Hair follicle dermal papilla cell (primary cell): ENCODE data around the gene PIP5KL1. TPM values are rescaled to one million over a fixed set of nuclear protein-coding genes. Genes with fewer than 3 reads are reported as not detected.

Experiments used
- total RNA-seq: library from RNA; depleted of rRNA; stranded (reverse); fragments of >200 nt; gene quantifications from 2 replicates; pipeline ENCODE4 v1.2.3, GENCODE V29; 2012

Gene PIP5KL1, protein sequence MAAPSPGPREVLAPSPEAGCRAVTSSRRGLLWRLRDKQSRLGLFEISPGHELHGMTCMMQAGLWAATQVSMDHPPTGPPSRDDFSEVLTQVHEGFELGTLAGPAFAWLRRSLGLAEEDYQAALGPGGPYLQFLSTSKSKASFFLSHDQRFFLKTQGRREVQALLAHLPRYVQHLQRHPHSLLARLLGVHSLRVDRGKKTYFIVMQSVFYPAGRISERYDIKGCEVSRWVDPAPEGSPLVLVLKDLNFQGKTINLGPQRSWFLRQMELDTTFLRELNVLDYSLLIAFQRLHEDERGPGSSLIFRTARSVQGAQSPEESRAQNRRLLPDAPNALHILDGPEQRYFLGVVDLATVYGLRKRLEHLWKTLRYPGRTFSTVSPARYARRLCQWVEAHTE
- 2.9 and 4.7 TPM in 2 replicates for total RNA-seq

DNA sequence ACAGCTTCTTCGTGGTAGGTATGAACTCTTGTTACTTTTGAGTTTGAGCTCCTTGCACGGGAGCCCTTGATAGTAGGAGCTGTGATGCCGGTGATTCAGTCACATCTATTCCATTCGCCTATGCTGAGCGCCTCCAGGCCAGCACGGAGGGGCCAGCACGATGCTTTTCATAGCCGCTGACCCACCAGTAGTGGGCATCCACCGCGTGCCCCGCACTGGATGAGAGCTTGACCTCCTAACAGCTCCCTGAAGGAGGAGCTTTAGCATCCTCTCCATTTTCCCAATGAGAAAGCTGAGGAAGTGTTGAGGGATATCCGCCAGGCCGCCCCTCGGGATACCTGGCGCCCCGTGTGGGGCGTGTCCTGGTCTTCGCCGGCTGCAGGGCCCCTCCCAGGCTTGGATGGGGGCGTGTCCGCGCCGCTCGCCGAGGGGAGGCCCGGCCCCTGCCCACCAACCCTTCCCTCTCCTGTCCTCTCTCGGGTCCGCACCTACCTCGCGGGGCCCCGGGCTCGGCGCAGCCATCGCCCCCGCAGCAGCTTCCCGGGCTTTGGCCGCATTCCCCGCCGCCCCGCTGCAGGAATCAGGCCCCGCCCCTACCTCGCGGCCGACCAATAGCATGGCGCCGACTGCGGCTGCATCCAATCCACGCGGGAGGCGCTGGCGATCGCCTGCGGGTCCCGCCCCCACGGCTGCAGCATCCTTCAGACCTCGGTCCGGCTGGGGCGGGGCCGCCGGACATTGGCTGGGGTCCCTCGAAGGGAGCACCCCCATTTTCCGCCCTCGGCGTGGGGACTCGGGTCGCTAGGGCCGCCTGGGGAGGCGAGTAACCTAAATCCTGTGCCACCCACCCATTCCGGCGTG, at the start of gene PIP5KL1:
Gene PIP5KL1 (minus strand): TSS at position 547 of the 861 bp plus-strand sequence. CDS start 25 bp downstream, at position 522.

DNA sequence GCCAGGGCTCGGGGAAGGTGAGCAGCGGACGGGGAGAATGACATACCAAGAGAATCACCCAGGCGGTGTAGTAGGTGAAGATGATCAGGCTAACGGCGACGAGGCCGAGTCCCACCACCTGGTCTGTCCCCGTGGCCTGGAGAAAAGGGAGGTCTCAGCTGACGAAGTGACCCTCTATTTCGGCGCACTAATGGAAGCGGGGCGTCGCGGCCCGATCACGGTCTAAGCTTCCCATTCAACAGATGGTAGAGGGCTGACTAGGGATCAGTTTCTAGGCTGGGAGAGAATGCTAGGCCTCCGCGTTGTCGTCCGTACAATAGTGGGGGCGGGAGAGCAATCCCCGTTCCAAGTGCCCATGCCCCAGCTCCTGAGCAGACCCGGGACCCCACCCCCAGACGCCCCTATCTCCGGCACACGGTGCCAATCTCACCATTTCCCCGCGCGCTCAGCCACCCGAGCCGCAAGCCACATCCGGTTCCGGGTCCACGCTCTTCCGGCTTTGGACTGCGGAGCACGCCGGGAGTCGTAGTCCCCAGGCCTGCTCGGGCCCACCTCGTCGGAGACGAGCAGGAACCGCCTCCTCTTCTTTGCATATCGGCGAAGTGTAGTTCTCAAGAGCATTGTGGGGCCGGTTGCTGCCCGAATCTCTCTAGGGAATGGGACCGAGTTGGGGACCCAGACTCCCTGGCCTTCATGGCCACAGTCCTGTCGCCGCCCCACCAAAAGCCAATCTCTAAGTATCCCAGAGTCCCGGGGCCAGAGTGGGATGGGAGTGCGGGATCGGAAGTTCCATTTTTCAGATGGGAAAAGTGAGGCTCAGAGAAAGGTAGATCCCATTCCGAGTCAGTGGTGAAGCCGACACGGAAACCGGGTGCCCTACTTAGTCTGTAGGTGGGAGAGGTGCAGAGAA, 7.1 kb upstream of the PIP5KL1 start, which contains the start of gene DPM2:
Gene DPM2 (minus strand): TSS at position 467 of the 910 bp plus-strand sequence. CDS start 34 bp downstream, at position 433.

DNA sequence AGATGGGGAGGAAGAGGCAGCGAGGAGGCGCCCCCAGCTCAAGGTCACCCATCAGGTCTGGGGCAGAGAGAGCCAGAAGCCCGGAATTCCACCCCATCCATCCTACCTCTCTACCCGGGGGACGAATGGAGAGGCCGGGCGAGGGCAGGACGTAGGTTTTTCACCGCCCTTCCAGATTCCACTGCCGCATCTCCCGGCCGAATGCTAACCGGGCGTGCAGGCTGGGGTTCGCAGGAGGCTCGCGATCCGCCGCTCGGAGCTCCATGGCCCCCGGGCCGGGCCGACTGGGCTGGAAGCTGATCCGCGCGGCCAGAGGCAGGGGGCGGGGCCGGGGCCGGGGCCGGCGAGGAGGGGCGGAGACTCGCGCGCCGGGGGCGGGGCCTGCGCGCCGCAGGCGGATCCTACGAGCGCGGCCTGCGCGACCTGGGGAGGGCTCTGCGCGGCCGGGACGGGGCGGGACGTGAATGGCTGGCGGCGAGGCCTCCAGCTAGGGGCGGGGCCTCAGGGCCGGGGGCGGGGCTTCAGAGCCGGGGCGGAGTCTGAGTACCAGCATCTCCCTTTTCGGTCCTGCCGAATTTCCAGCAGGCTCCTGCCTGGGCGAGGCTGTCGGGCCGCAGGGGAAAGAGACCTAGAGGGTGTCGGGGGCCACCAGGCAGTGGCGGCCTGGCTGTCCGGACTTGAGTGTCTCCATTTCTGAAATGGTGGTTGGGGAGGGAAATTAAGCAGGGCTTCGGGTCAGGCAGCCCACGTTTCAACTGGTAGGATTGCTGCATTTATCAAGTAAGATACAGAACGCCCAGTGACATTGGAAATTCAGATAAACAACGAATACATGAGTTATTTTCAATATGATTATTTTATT, 13.6 kb downstream of the PIP5KL1 start, which contains the start of gene ST6GALNAC4:
Gene ST6GALNAC4 (minus strand): TSS at position 322 of the 862 bp plus-strand sequence. CDS start 622 bp downstream, outside the sequence.

DNA sequence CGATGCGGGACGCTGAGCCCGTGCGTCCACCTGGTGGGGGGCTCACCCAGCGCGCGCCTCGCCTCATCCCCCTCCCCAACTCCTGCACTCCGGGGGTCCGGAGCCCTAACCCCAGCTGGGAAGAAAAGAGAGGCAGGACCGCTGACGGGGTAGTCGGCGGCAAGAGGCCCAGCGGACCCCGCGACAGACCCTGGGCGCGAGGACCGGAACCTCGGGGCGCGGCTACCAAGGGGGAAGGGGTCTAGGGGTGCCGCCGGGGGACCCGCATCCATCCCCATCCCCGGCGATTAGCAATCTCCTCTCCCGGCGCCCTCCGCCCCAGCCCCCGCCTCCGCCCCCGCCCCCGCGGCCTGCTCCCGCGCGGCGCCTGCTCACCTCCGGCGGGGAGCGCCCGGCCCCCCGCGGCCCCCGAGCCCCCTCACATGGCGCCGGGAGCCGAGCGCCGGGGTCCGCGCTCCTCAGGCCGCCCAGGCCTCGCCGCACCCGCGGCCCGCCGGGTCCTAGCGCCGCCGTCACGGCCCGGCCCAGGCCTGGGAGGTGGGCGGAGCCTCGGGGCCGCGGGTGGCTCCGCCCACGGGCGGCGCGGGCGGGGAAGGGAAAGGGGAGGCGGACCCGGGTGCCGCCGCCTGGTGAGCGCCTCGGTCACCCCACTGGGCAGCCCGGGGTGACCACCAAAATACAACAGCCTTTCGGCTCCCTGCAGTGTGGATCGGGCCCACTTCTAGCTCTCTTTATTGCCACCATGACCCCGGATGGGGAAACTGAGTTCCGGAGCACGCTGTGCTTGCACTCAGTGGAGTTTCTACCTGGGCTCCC, 31.2 kb downstream of the PIP5KL1 start, which contains the start of gene ST6GALNAC6:
Gene ST6GALNAC6 (minus strand): TSS at position 476 of the 816 bp plus-strand sequence. CDS start 1,622 bp downstream, outside the sequence.

DNA sequence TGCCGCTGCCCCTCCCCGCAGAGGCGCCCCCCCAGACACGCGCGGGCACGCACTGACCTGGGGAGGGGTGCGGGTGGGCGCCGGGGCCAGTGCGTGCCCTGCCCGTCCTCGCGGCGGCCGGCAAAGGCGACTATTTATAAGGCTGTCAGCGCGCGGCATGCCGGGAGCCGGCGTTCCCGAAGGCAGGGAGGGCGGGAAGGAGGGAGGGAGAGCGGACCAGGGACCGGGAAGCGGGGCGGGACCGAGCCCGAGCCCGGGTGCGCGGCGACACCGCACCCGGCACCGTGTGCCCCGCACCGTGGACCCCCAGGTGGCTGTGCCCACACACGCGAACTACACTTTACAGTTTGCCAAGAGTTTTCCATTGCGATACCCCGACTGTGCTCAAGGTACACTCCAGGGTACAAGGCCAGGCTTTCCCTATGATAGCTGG, 53.0 kb downstream of the PIP5KL1 start, which contains the start of gene AK1:
Gene AK1 (minus strand): TSS at position 110 of the 433 bp plus-strand sequence. CDS start 3,058 bp downstream, outside the sequence.

Other genes starting within 250 kb of the PIP5KL1 start
- 0.16 TPM in 1 of 2 replicates, not detected in the other for gene CFAP157, start 223.8 kb downstream of the PIP5KL1 start, total RNA-seq
- 13.0 and 13.8 TPM in 2 replicates for gene PTRH1, start 215.1 kb downstream of the PIP5KL1 start, total RNA-seq
- not detected in 2 replicates for gene TTC16, start 214.7 kb downstream of the PIP5KL1 start, total RNA-seq
- 3.8 and 4.7 TPM in 2 replicates for gene TOR2A, start 195.5 kb downstream of the PIP5KL1 start, total RNA-seq
- under 0.01 and 0.36 TPM in 2 replicates for gene SH2D3C, start 152.1 kb downstream of the PIP5KL1 start, total RNA-seq
- gene CDK9, start 144.7 kb downstream of the PIP5KL1 start, total RNA-seq, result 53.1 and 57.9 TPM in 2 replicates
- gene FPGS, start 127.9 kb downstream of the PIP5KL1 start, total RNA-seq, result 79.1 and 93.1 TPM in 2 replicates
- 28.9 and 33.0 TPM in 2 replicates for gene ENG, start 76.1 kb downstream of the PIP5KL1 start, total RNA-seq
- gene AK1, start 53.1 kb downstream of the PIP5KL1 start, total RNA-seq, result 62.8 and 85.4 TPM in 2 replicates
- gene ST6GALNAC6, start 31.2 kb downstream of the PIP5KL1 start, total RNA-seq, result 80.3 and 89.6 TPM in 2 replicates
- gene ST6GALNAC4, start 13.7 kb downstream of the PIP5KL1 start, total RNA-seq, result 30.8 and 31.7 TPM in 2 replicates
- gene DPM2, start 7.1 kb upstream of the PIP5KL1 start, total RNA-seq, result 10.2 and 11.0 TPM in 2 replicates
- 15.6 and 17.2 TPM in 2 replicates for gene EEIG1, start 50.2 kb upstream of the PIP5KL1 start, total RNA-seq
- 13.0 and 13.8 TPM in 2 replicates for gene NAIF1, start 136.5 kb upstream of the PIP5KL1 start, total RNA-seq
- gene SLC25A25, start 137.5 kb upstream of the PIP5KL1 start, total RNA-seq, result 36.2 and 43.2 TPM in 2 replicates
- gene PTGES2, start 197.0 kb upstream of the PIP5KL1 start, total RNA-seq, result 45.7 and 48.0 TPM in 2 replicates
- gene LCN2, start 218.7 kb upstream of the PIP5KL1 start, total RNA-seq, result 0.32 TPM in 1 of 2 replicates, not detected in the other
- 24.2 and 27.6 TPM in 2 replicates for gene BBLN, start 229.5 kb upstream of the PIP5KL1 start, total RNA-seq